HG03139 (cell line): ENCODE measurements around the gene SLC22A3.
"Not testable (repeated sequence)": the region's sequence is repeated elsewhere in the genome, so short reads cannot be mapped to it uniquely, and the experiment has no call there.

Experiments used
- ATAC-seq: cut with Tn5 transposase; IDR thresholded peaks from one replicate; pipeline ENCODE4 v1.9.1; 2021; ENCODE audit not compliant: unreplicated experiment

The SLC22A3 gene

GRCh38 chr6:160348223-160349019 is at the start of gene SLC22A3:
SLC22A3 (plus strand) TSS chr6:160348378; CDS start chr6:160348420, 42 bp downstream.
- no peak for ATAC-seq

GRCh38 chr6:160299559-160299958 is 48.6 kb upstream of the SLC22A3 start:
- ATAC-seq = no peak

- ATAC-seq = no peak
Measured at GRCh38 chr6:160300076-160300695, 48.0 kb upstream of the SLC22A3 start.

- no peak for ATAC-seq
Measured at GRCh38 chr6:160301339-160301738, 46.8 kb upstream of the SLC22A3 start.

GRCh38 chr6:160302431-160303082 is 45.6 kb upstream of the SLC22A3 start:
- ATAC-seq = not testable (repeated sequence)

- no peak for ATAC-seq
Measured at GRCh38 chr6:160303806-160304205, 44.4 kb upstream of the SLC22A3 start.

GRCh38 chr6:160305926-160306713 is 42.1 kb upstream of the SLC22A3 start:
- ATAC-seq = no peak

- no peak for ATAC-seq
Measured at GRCh38 chr6:160309718-160310117, 38.5 kb upstream of the SLC22A3 start.

GRCh38 chr6:160312900-160313299 is 35.3 kb upstream of the SLC22A3 start:
- ATAC-seq = no peak

- ATAC-seq = no peak
Measured at GRCh38 chr6:160315310-160315709, 32.9 kb upstream of the SLC22A3 start.

- ATAC-seq = no peak
Measured at GRCh38 chr6:160316261-160316660, 31.9 kb upstream of the SLC22A3 start.

GRCh38 chr6:160319246-160319645 is 28.9 kb upstream of the SLC22A3 start:
- no peak for ATAC-seq

- no peak for ATAC-seq
Measured at GRCh38 chr6:160321729-160322505, 26.3 kb upstream of the SLC22A3 start.

GRCh38 chr6:160327981-160328380 is 20.2 kb upstream of the SLC22A3 start:
- no peak for ATAC-seq

- ATAC-seq = no peak
Measured at GRCh38 chr6:160328447-160328846, 19.7 kb upstream of the SLC22A3 start.

- ATAC-seq = no peak
Measured at GRCh38 chr6:160329188-160329587, 19.0 kb upstream of the SLC22A3 start.

GRCh38 chr6:160330619-160331018 is 17.6 kb upstream of the SLC22A3 start:
- ATAC-seq = no peak

- ATAC-seq = no peak
Measured at GRCh38 chr6:160331204-160331603, 17.0 kb upstream of the SLC22A3 start.

GRCh38 chr6:160331753-160332152 is 16.4 kb upstream of the SLC22A3 start:
- ATAC-seq = no peak

- no peak for ATAC-seq
Measured at GRCh38 chr6:160333101-160333500, 15.1 kb upstream of the SLC22A3 start.
